Measurements from ENCODE around the gene MBD3L5. TPM values are rescaled to one million over a fixed set of nuclear protein-coding genes. Genes with fewer than 3 reads are reported as not detected.

MBD3L5 gene
- total RNA-seq, 1 donor from 2014 or later: not detected

DNA sequence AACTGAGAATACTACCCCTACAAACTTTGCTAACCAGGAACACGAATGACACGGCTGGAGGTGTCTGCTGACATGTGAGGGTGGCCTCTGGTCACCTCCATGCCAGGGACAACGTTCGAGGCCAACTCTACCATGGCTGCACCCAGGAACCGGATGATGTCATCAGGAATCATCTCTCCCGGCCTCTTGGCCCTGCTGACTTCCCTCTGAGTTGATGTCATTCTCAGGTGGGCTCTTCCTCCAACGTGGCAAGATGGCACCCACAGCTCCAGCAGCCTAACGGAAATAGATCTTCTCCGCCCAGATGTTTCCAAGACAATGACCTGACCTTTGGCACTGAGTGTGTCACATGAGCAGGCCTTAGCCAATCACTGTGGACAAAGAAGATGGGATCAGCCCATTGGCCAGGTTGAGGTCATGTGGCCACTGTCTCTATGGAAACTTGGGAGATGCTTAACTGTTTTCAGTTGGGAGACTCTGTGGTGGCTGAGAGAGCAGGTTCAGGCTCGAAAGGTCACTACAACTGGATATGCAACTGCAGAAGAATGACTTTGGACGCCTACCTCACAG lies 24.2 kb upstream of the MBD3L5 start:
- Histone ChIP-seq H3K4me2 (ENCODE audit: low read length) (no peak overlapping the region), H3K27ac (ENCODE audit: low read depth, low read length) (no peak overlapping the region), H3K36me3 (ENCODE audit: insufficient read depth, low read length) (no peaks in the 10 kb centered on the region), H3K4me1 (ENCODE audit: insufficient read depth, low read length) (no peaks in the 10 kb centered on the region), H3K9me3 (ENCODE audit: insufficient read depth, low read depth, low read length) (no peaks in the 10 kb centered on the region), H3K4me3 (ENCODE audit: insufficient read depth, low read depth, low read length) (no peak overlapping the region), H2AFZ (ENCODE audit: low read depth, low read length) (no peak overlapping the region), H3K27me3 (ENCODE audit: insufficient read depth, low read length) (no peaks in the 10 kb centered on the region), H3K9ac (ENCODE audit: low read length) (no peak overlapping the region), H3K79me2 (ENCODE audit: insufficient read depth, low read length) (no peaks in the 10 kb centered on the region), H4K20me1 (ENCODE audit: insufficient read depth, low read length) (no peaks in the 10 kb centered on the region)
- DNase-seq (ENCODE audit: low read depth) (no peak), FAIRE-seq (no peak)
- Mint-ChIP-seq H3K9me3 (ENCODE audit: unreplicated experiment) (peaks cover 7% of the 10 kb centered on the region), H3K4me1 (ENCODE audit: low read depth, unreplicated experiment) (no peaks in the 10 kb centered on the region), H3K4me3 (ENCODE audit: unreplicated experiment) (no peak overlapping the region), H3K27ac (ENCODE audit: unreplicated experiment) (no peak overlapping the region), H3K27me3 (ENCODE audit: low read depth, unreplicated experiment) (no peaks in the 10 kb centered on the region), H3K36me3 (ENCODE audit: low read depth, unreplicated experiment) (no peaks in the 10 kb centered on the region)
- no peak for TF ChIP-seq EZH2 (IDR thresholded peaks at IDR 0.05; ENCODE audit: insufficient read depth, low read length)
- TF ChIP-seq, protein P1, sequence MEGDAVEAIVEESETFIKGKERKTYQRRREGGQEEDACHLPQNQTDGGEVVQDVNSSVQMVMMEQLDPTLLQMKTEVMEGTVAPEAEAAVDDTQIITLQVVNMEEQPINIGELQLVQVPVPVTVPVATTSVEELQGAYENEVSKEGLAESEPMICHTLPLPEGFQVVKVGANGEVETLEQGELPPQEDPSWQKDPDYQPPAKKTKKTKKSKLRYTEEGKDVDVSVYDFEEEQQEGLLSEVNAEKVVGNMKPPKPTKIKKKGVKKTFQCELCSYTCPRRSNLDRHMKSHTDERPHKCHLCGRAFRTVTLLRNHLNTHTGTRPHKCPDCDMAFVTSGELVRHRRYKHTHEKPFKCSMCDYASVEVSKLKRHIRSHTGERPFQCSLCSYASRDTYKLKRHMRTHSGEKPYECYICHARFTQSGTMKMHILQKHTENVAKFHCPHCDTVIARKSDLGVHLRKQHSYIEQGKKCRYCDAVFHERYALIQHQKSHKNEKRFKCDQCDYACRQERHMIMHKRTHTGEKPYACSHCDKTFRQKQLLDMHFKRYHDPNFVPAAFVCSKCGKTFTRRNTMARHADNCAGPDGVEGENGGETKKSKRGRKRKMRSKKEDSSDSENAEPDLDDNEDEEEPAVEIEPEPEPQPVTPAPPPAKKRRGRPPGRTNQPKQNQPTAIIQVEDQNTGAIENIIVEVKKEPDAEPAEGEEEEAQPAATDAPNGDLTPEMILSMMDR (IDR thresholded peaks at IDR 0.05; ENCODE audit: insufficient read depth, low read depth, low read length): no peak

DNA sequence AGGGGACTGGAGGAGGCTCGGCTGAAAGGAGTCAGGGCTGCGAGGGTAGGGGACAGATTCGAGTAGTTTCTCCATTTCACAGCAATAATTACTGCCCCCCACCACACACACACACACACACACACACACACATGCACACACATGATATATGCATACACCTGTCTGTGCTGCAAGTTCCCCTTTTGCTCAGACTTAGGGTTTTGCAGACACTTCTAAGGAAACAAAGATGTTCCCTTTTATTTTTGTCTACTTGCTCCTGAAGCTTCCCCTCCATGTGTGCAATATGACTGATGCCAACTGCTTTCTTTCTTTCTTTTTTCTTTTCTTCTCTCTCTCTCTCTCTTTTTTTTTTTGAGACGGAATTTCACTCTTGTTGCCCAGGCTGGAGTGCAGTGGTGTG lies 22.5 kb upstream of the MBD3L5 start:
- Mint-ChIP-seq H3K27me3 (ENCODE audit: low read depth, unreplicated experiment) (no peaks in the 10 kb centered on the region), H3K4me3 (ENCODE audit: unreplicated experiment) (no peak overlapping the region), H3K27ac (ENCODE audit: unreplicated experiment) (no peak overlapping the region), H3K36me3 (ENCODE audit: low read depth, unreplicated experiment) (no peaks in the 10 kb centered on the region), H3K9me3 (ENCODE audit: unreplicated experiment) (peaks cover 12% of the 10 kb centered on the region), H3K4me1 (ENCODE audit: low read depth, unreplicated experiment) (no peaks in the 10 kb centered on the region)
- Histone ChIP-seq H3K4me1 (ENCODE audit: insufficient read depth, low read length) (no peaks in the 10 kb centered on the region), H3K27ac (ENCODE audit: low read depth, low read length) (no peak overlapping the region), H4K20me1 (ENCODE audit: insufficient read depth, low read length) (no peaks in the 10 kb centered on the region), H3K36me3 (ENCODE audit: insufficient read depth, low read length) (no peaks in the 10 kb centered on the region), H2AFZ (ENCODE audit: low read depth, low read length) (no peak overlapping the region), H3K27me3 (ENCODE audit: insufficient read depth, low read length) (no peaks in the 10 kb centered on the region), H3K79me2 (ENCODE audit: insufficient read depth, low read length) (no peaks in the 10 kb centered on the region), H3K4me3 (ENCODE audit: insufficient read depth, low read depth, low read length) (no peak overlapping the region), H3K4me2 (ENCODE audit: low read length) (no peak overlapping the region), H3K9ac (ENCODE audit: low read length) (no peak overlapping the region), H3K9me3 (ENCODE audit: insufficient read depth, low read depth, low read length) (peaks cover 3% of the 10 kb centered on the region)
- FAIRE-seq (no peak), DNase-seq (ENCODE audit: low read depth) (no peak)
- no peak for TF ChIP-seq EZH2 (IDR thresholded peaks at IDR 0.05; ENCODE audit: insufficient read depth, low read length)
- TF ChIP-seq, protein P1 (IDR thresholded peaks at IDR 0.05; ENCODE audit: insufficient read depth, low read depth, low read length): no peak

DNA sequence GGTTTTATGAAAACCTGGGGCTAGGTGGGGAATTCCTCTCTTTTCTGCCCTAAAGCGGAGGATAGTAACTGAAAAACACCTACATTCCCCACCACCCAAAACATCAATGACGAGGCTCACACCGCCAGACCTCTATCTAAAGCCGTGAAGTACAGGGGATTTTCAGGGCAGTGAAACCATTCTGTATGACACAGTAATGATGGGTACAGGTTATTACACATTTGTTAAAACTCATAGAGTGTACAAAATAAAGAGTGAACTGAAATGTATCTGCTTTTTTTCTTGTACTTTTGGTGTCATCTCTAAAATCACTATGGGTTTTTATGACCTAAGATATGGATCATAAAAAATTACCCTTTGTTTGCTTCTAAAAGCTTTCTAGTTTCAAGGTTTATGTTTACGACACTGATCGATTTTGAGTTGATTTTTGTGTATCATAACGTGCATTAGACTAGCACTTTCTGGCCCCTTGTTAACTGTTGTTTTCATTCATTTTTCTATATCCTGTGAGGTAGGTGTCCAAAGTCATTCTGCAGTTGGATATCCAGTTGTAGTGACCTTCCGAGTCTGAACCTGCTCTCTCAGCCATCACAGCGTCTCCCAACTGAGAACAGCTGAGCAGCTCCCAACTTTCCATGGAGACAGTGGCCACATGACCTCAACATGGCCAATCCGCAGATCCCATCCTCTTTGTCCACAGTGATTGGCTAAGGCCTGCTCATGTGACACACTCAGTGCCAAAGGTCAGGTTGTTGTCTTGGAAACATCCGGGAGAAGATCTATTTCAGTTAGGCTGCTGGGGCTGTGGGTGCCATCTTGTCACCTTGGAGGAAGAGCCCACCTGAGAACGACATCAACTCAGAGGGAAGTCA lies 19.4 kb upstream of the MBD3L5 start:
- H3K27me3 Mint-ChIP-seq (ENCODE audit: low read depth, unreplicated experiment): no peaks in the 10 kb centered on the region
- Histone ChIP-seq H3K36me3 (ENCODE audit: insufficient read depth, low read length) (no peaks in the 10 kb centered on the region), H3K9ac (ENCODE audit: low read length) (no peak overlapping the region), H3K79me2 (ENCODE audit: insufficient read depth, low read length) (no peaks in the 10 kb centered on the region), H3K9me3 (ENCODE audit: insufficient read depth, low read depth, low read length) (peaks cover 3% of the 10 kb centered on the region), H2AFZ (ENCODE audit: low read depth, low read length) (no peak overlapping the region), H3K4me1 (ENCODE audit: insufficient read depth, low read length) (no peaks in the 10 kb centered on the region), H3K27me3 (ENCODE audit: insufficient read depth, low read length) (no peaks in the 10 kb centered on the region), H3K4me3 (ENCODE audit: insufficient read depth, low read depth, low read length) (no peak overlapping the region), H3K27ac (ENCODE audit: low read depth, low read length) (no peak overlapping the region), H3K4me2 (ENCODE audit: low read length) (no peak overlapping the region), H4K20me1 (ENCODE audit: insufficient read depth, low read length) (no peaks in the 10 kb centered on the region)
- H3K27ac Mint-ChIP-seq (ENCODE audit: unreplicated experiment): no peak overlapping the region
- H3K4me3 Mint-ChIP-seq (ENCODE audit: unreplicated experiment): no peak overlapping the region
- H3K36me3 Mint-ChIP-seq (ENCODE audit: low read depth, unreplicated experiment): no peaks in the 10 kb centered on the region
- H3K4me1 Mint-ChIP-seq (ENCODE audit: low read depth, unreplicated experiment): no peaks in the 10 kb centered on the region
- peaks cover 12% of the 10 kb centered on the region for H3K9me3 Mint-ChIP-seq (ENCODE audit: unreplicated experiment)
- DNase-seq (ENCODE audit: low read depth) (no peak), FAIRE-seq (no peak)
- TF ChIP-seq EZH2 (IDR thresholded peaks at IDR 0.05; ENCODE audit: insufficient read depth, low read length): no peak
